Measurements from ENCODE around the gene ADAMTSL4. TPM values are rescaled to one million over a fixed set of nuclear protein-coding genes. Genes with fewer than 3 reads are reported as not detected.

ADAMTSL4 gene
- total RNA-seq, 1 experiment from 2014 or later = 4.3 TPM

- POLR2A ChIA-PET = no interaction called here
- TF ChIP-seq ELF1 (IDR thresholded peaks at IDR 0.05; ENCODE audit: borderline replicate concordance, low read depth) (no peak), YY1 (IDR thresholded peaks at IDR 0.05; ENCODE audit: extremely low read depth, insufficient replicate concordance, low read depth, low read length) (no peak), TCF7L2 (IDR thresholded peaks at IDR 0.05; ENCODE audit: borderline replicate concordance, extremely low read depth, insufficient read depth, insufficient read length) (no peak)
- RAD21 ChIA-PET (ENCODE audit: low non-redundant PET in 1 of 2, low total read pairs in 2 of 2, uncharacterized antibody in 2 of 2, unreplicated experiment in 2 of 2) = no interaction called here
- Histone ChIP-seq H3K4me2 (ENCODE audit: low read length) (no peak overlapping the region), H3K36me3 (ENCODE audit: control insufficient read depth in 1 of 2, insufficient read depth in 2 of 2, low read length in 2 of 2) (no peaks in the 10 kb centered on the region), H3K27me3 (ENCODE audit: insufficient read depth, low read length) (no peaks in the 10 kb centered on the region), H3K27ac (ENCODE audit: low read depth, low read length) (no peak overlapping the region), H3K9ac (ENCODE audit: low read length) (no peak overlapping the region), H3K9me2 (ENCODE audit: insufficient read depth) (no peaks in the 10 kb centered on the region), H3K9me3 (ENCODE audit: control insufficient read depth in 1 of 2, insufficient read depth in 1 of 2, low read depth in 1 of 2, low read length in 2 of 2) (no peaks in the 10 kb centered on the region), H3K79me2 (ENCODE audit: insufficient read depth, low read length) (no peaks in the 10 kb centered on the region; the same call in 1 of the 2 replicates), H4K20me1 (ENCODE audit: insufficient read depth) (no peaks in the 10 kb centered on the region), H3K4me3 (replicated peaks in 1 of 2; ENCODE audit: low read depth in 1 of 2, low read length in 2 of 2) (no peak overlapping the region), H3K4me1 (ENCODE audit: control insufficient read depth in 1 of 2, insufficient read depth in 2 of 2, low read length in 2 of 2) (peaks cover 8 to 16% of the 10 kb centered on the region in 2 experiments; a peak in 3 of 4 replicates), H2AFZ (ENCODE audit: low read depth, low read length, poor library complexity, severe bottlenecking) (no peak overlapping the region)
- intact Hi-C loops (cut with micrococcal nuclease) = no loop called here
- ATAC-seq (no peak), DNase-seq (ENCODE audit: low read depth, low spot score) (no peak)
- CTCF ChIA-PET = no interaction called here
- BruUV-seq (replicated peaks) = no TSS peak
These were observed 4.9 kb downstream of the ADAMTSL4 start for GRCh38 chr1:150554086-150554452.

GRCh38 chr1:150555198-150555970 lies 6.2 kb downstream of the ADAMTSL4 start:
- DNase-seq (ENCODE audit: low read depth, low spot score) (no peak), ATAC-seq (no peak)
- Histone ChIP-seq H3K9ac (ENCODE audit: low read length) (no peak overlapping the region), H3K4me1 (ENCODE audit: control insufficient read depth in 1 of 2, insufficient read depth in 2 of 2, low read length in 2 of 2) (peaks cover 9 to 19% of the 10 kb centered on the region in 2 experiments), H3K36me3 (ENCODE audit: control insufficient read depth in 1 of 2, insufficient read depth in 2 of 2, low read length in 2 of 2) (no peaks in the 10 kb centered on the region), H3K9me3 (ENCODE audit: control insufficient read depth in 1 of 2, insufficient read depth in 1 of 2, low read depth in 1 of 2, low read length in 2 of 2) (no peaks in the 10 kb centered on the region), H3K9me2 (ENCODE audit: insufficient read depth) (no peaks in the 10 kb centered on the region), H3K27me3 (ENCODE audit: insufficient read depth, low read length) (no peaks in the 10 kb centered on the region), H3K4me2 (ENCODE audit: low read length) (no peak overlapping the region), H4K20me1 (ENCODE audit: insufficient read depth) (no peaks in the 10 kb centered on the region), H2AFZ (ENCODE audit: low read depth, low read length, poor library complexity, severe bottlenecking) (no peak overlapping the region), H3K79me2 (ENCODE audit: insufficient read depth, low read length) (peaks cover 4% of the 10 kb centered on the region; the same call in 1 of the 2 replicates), H3K4me3 (replicated peaks in 1 of 2; ENCODE audit: low read depth in 1 of 2, low read length in 2 of 2) (no peak overlapping the region), H3K27ac (ENCODE audit: low read depth, low read length) (no peak overlapping the region)
- ChIA-PET POLR2A (no interaction called here), RAD21 (ENCODE audit: low non-redundant PET in 1 of 2, low total read pairs in 2 of 2, uncharacterized antibody in 2 of 2, unreplicated experiment in 2 of 2) (no interaction called here), CTCF (no interaction called here)
- no peak for TF ChIP-seq ZBTB33 (IDR thresholded peaks at IDR 0.05; ENCODE audit: extremely low read depth, insufficient replicate concordance, low read length)
- no peak for TF ChIP-seq ELF1 (IDR thresholded peaks at IDR 0.05; ENCODE audit: borderline replicate concordance, low read depth)
- no peak for TF ChIP-seq REST (IDR thresholded peaks at IDR 0.05; ENCODE audit: low read depth)
- TF ChIP-seq CBX3 (IDR thresholded peaks at IDR 0.05; ENCODE audit: low read depth) = no peak
- TF ChIP-seq MAX (IDR thresholded peaks at IDR 0.05) = no peak
- TF ChIP-seq CTCF (IDR thresholded peaks at IDR 0.05 in 2 of 3, conservative IDR thresholded peaks at IDR 0.05 in 1 of 3; ENCODE audit: borderline replicate concordance in 1 of 3, insufficient read depth in 1 of 3, low read depth in 2 of 3, low read length in 2 of 3) = no peak
- intact Hi-C loops (cut with micrococcal nuclease) = no loop called here
- BruUV-seq (replicated peaks) = no TSS peak
